Immature natural killer cell (primary cell): Measurements from ENCODE around the gene ZFYVE19. TPM values are rescaled to one million over a fixed set of nuclear protein-coding genes. Genes with fewer than 3 reads are reported as not detected.
A peak's percentile ranks its signal among the peaks of the same experiment; 100 is the strongest.

Source experiments
- DNase-seq, 3 donors: peaks; one replicate each; pipeline ENCODE4 v3.0.0; 2022; ENCODE audit warnings: mixed read lengths in 1 of 3
- H3K27ac Mint-ChIP-seq, 6 donors: one replicate each; pipeline ENCODE4 v1.8.0; 2020; ENCODE audit warnings: mixed read lengths in 6 of 6, mild to moderate bottlenecking in 5 of 6, inconsistent platforms in 4 of 6, moderate library complexity in 3 of 6
- H3K27me3 Mint-ChIP-seq, 3 donors: one replicate each; pipeline ENCODE4 v1.8.0; 2020 to 2021; ENCODE audit warnings: low read depth in 3 of 3, mild to moderate bottlenecking in 3 of 3, mixed read lengths in 3 of 3, moderate library complexity in 3 of 3, inconsistent platforms in 1 of 3
- H3K36me3 Mint-ChIP-seq, 3 donors: one replicate each; pipeline ENCODE4 v1.8.0; 2020; ENCODE audit warnings: mixed read lengths in 3 of 3, inconsistent platforms in 2 of 3, mild to moderate bottlenecking in 2 of 3
- H3K4me1 Mint-ChIP-seq, 2 donors: one replicate each; pipeline ENCODE4 v1.8.0; 2020; ENCODE audit warnings: inconsistent platforms in 2 of 2, mild to moderate bottlenecking in 2 of 2, mixed read lengths in 2 of 2, moderate library complexity in 1 of 2
- H3K4me3 Mint-ChIP-seq, 5 donors: one replicate each; pipeline ENCODE4 v1.8.0; 2020; ENCODE audit warnings: mild to moderate bottlenecking in 5 of 5, mixed read lengths in 5 of 5, inconsistent platforms in 3 of 5, moderate library complexity in 3 of 5
- H3K9me3 Mint-ChIP-seq, 6 donors: one replicate each; pipeline ENCODE4 v1.8.0; 2020; ENCODE audit warnings: mild to moderate bottlenecking in 6 of 6, mixed read lengths in 6 of 6, inconsistent platforms in 4 of 6, moderate library complexity in 3 of 6
- polyA plus RNA-seq, 3 donors: library from polyadenylated mRNA; unstranded; fragments of 300-500 nt; fragmentation: Illumina TruSeq; gene quantifications; one replicate each; pipeline ENCODE4 v1.2.3, GENCODE V29; 2021

ZFYVE19 gene
- 10 to 100 TPM; 12.8 to 22.0 (median 20.9) TPM for polyA plus RNA-seq

- H3K4me1 Mint-ChIP-seq: peaks cover 25 to 35% of the 10 kb centered on the region in 2 donors
- no peaks in the 10 kb centered on the region for H3K9me3 Mint-ChIP-seq
- DNase-seq: peak; percentile 89 to 90 (median 90)
- peaks cover 5 to 14% (median 8%) of the 10 kb centered on the region in 3 donors for H3K36me3 Mint-ChIP-seq
- peaks cover 0 to 7% (median 0%) of the 10 kb centered on the region in 3 donors for H3K27me3 Mint-ChIP-seq
- peak within 1 kb of the TSS; percentile 98 to 99 (median 99) for H3K4me3 Mint-ChIP-seq
- H3K27ac Mint-ChIP-seq: peak within 1 kb of the TSS; percentile 94 to 98 (median 98)
Measured at GRCh38 chr15:40807028-40807887, at the start of gene ZFYVE19, which contains the start of gene DNAJC17. ZFYVE19 (plus strand) TSS chr15:40807089; CDS start chr15:40807590, 501 bp downstream. DNAJC17 (minus strand) TSS chr15:40807473; CDS start chr15:40807446, 27 bp downstream.

- H3K4me1 Mint-ChIP-seq: peaks cover 22 to 29% of the 10 kb centered on the region in 2 donors
- no peaks in the 10 kb centered on the region for H3K36me3 Mint-ChIP-seq
- peaks cover 0 to 7% (median 6%) of the 10 kb centered on the region in 3 donors for H3K27me3 Mint-ChIP-seq
- DNase-seq: no peak
- no peak overlapping the region for H3K27ac Mint-ChIP-seq
- H3K4me3 Mint-ChIP-seq: no peak overlapping the region
- no peaks in the 10 kb centered on the region for H3K9me3 Mint-ChIP-seq
Measured at GRCh38 chr15:40759961-40760360, 46.9 kb upstream of the ZFYVE19 start.

- peaks cover under 1 to 10% (median 2%) of the 10 kb centered on the region in 3 donors for H3K27me3 Mint-ChIP-seq
- H3K9me3 Mint-ChIP-seq: no peaks in the 10 kb centered on the region
- H3K4me3 Mint-ChIP-seq: peak overlapping the region; percentile 80 to 91 (median 82)
- peaks cover 29 to 38% of the 10 kb centered on the region in 2 donors for H3K4me1 Mint-ChIP-seq
- no peaks in the 10 kb centered on the region for H3K36me3 Mint-ChIP-seq
- DNase-seq: peak in 2 of 3 donors; percentile 18 to 19
- peak overlapping the region; percentile 66 to 95 (median 85) for H3K27ac Mint-ChIP-seq
Measured at GRCh38 chr15:40762919-40763800, 43.7 kb upstream of the ZFYVE19 start.

GRCh38 chr15:40763801-40764628, 42.9 kb upstream of the ZFYVE19 start, which contains the start of gene GCHFR:
GCHFR (plus strand) TSS chr15:40764068; CDS start chr15:40764181, 113 bp downstream.
- Mint-ChIP-seq H3K9me3 (peaks cover 0 to 2% (median 0%) of the 10 kb centered on the region in 6 donors), H3K36me3 (peaks cover 0 to 3% (median 0%) of the 10 kb centered on the region in 3 donors), H3K4me1 (peaks cover 36 to 47% of the 10 kb centered on the region in 2 donors)

GRCh38 chr15:40764629-40765103, 42.2 kb upstream of the ZFYVE19 start:
- DNase-seq: no peak

More at GRCh38 chr15:40763801-40764628, 42.9 kb upstream of the ZFYVE19 start, which contains the start of gene GCHFR:
- Mint-ChIP-seq H3K27ac (peak within 1 kb of the TSS; percentile 87 to 96 (median 92)), H3K27me3 (peaks cover 2 to 10% (median 4%) of the 10 kb centered on the region in 3 donors), H3K4me3 (peak within 1 kb of the TSS; percentile 80 to 91 (median 82))
- peak; percentile 60 to 67 (median 64) for DNase-seq

GRCh38 chr15:40766194-40766815, 40.6 kb upstream of the ZFYVE19 start:
- H3K4me1 Mint-ChIP-seq: peaks cover 54 to 61% of the 10 kb centered on the region in 2 donors

More at GRCh38 chr15:40764629-40765103, 42.2 kb upstream of the ZFYVE19 start:
- H3K27me3 Mint-ChIP-seq: peaks cover 2 to 10% (median 4%) of the 10 kb centered on the region in 3 donors
- peaks cover 0 to 3% (median 0%) of the 10 kb centered on the region in 3 donors for H3K36me3 Mint-ChIP-seq
- peaks cover 0 to 2% (median 0%) of the 10 kb centered on the region in 6 donors for H3K9me3 Mint-ChIP-seq
- peak overlapping the region; percentile 80 to 91 (median 82) for H3K4me3 Mint-ChIP-seq
- peak overlapping the region; percentile 87 to 96 (median 92) for H3K27ac Mint-ChIP-seq
- H3K4me1 Mint-ChIP-seq: peaks cover 43 to 53% of the 10 kb centered on the region in 2 donors

GRCh38 chr15:40766906-40767837, 39.7 kb upstream of the ZFYVE19 start:
- DNase-seq: no peak
- Mint-ChIP-seq H3K36me3 (peaks cover 0 to 5% (median 0%) of the 10 kb centered on the region in 3 donors), H3K27ac (no peak overlapping the region), H3K4me3 (no peak overlapping the region), H3K9me3 (peaks cover 0 to 2% (median 0%) of the 10 kb centered on the region in 6 donors), H3K27me3 (peaks cover 2 to 8% (median 4%) of the 10 kb centered on the region in 3 donors), H3K4me1 (peaks cover 54 to 61% of the 10 kb centered on the region in 2 donors)

More at GRCh38 chr15:40766194-40766815, 40.6 kb upstream of the ZFYVE19 start:
- Mint-ChIP-seq H3K4me3 (peak overlapping the region in 1 of 5 donors; percentile 29), H3K27ac (peak overlapping the region in 5 of 6 donors; percentile 78 to 96 (median 91)), H3K9me3 (peaks cover 0 to 2% (median 0%) of the 10 kb centered on the region in 6 donors), H3K27me3 (peaks cover 2 to 8% (median 4%) of the 10 kb centered on the region in 3 donors), H3K36me3 (peaks cover 0 to 3% (median 0%) of the 10 kb centered on the region in 3 donors)
- no peak for DNase-seq

GRCh38 chr15:40767838-40768500, 38.9 kb upstream of the ZFYVE19 start:
- peaks cover 0 to 10% (median 0%) of the 10 kb centered on the region in 3 donors for H3K36me3 Mint-ChIP-seq
- H3K27ac Mint-ChIP-seq: peak overlapping the region; percentile 80 to 96 (median 86)
- DNase-seq: no peak
- H3K27me3 Mint-ChIP-seq: peaks cover 2 to 8% (median 4%) of the 10 kb centered on the region in 3 donors
- peaks cover 0 to 2% (median 0%) of the 10 kb centered on the region in 6 donors for H3K9me3 Mint-ChIP-seq
- H3K4me3 Mint-ChIP-seq: peak overlapping the region in 1 of 5 donors; percentile 61
- peaks cover 53 to 55% of the 10 kb centered on the region in 2 donors for H3K4me1 Mint-ChIP-seq

GRCh38 chr15:40768521-40769273, 38.2 kb upstream of the ZFYVE19 start:
- Mint-ChIP-seq H3K4me3 (peak overlapping the region; percentile 56 to 77 (median 61)), H3K27ac (peak overlapping the region; percentile 81 to 96 (median 86)), H3K9me3 (peaks cover 0 to 2% (median 0%) of the 10 kb centered on the region in 6 donors), H3K36me3 (peaks cover 2 to 10% (median 3%) of the 10 kb centered on the region in 3 donors), H3K27me3 (peaks cover 2 to 6% (median 4%) of the 10 kb centered on the region in 3 donors), H3K4me1 (peaks cover 47 to 48% of the 10 kb centered on the region in 2 donors)
- DNase-seq: peak in 2 of 3 donors; percentile 17 to 18
